Thymus (tissue), 11 donors: ENCODE measurements around the gene SOX2. TPM values are rescaled to one million over a fixed set of nuclear protein-coding genes. Genes with fewer than 3 reads are reported as not detected.

ENCODE experiments used
- DNase-seq, 9 donors: peaks; one replicate each; pipeline ENCODE4 v3.0.0-alpha.2; 2013; ENCODE audit warnings: low spot score in 9 of 9, low read depth in 6 of 9, missing footprints in 1 of 9
- H3K27ac ChIP-seq, 2 donors: one replicate each; pipeline ENCODE4 v1.5.1; 2013; ENCODE audit warnings: control low read depth in 1 of 2, low read depth in 1 of 2, low read length in 1 of 2, mild to moderate bottlenecking in 1 of 2, moderate library complexity in 1 of 2
- H3K27me3 ChIP-seq, 2 donors: one replicate each; pipeline ENCODE4 v1.5.1; 2013; ENCODE audit warnings: low read length in 1 of 2; ENCODE audit not compliant: control insufficient read depth in 2 of 2, insufficient read depth in 1 of 2
- H3K36me3 ChIP-seq, 2 donors: one replicate each; pipeline ENCODE4 v1.5.1; 2013; ENCODE audit warnings: low read length in 1 of 2, mild to moderate bottlenecking in 1 of 2, moderate library complexity in 1 of 2; ENCODE audit not compliant: control insufficient read depth in 2 of 2, insufficient read depth in 2 of 2
- H3K4me1 ChIP-seq, 2 donors: one replicate each; pipeline ENCODE4 v1.5.1; 2013; ENCODE audit warnings: low read length in 2 of 2; ENCODE audit not compliant: control insufficient read depth in 2 of 2, insufficient read depth in 2 of 2
- H3K4me3 ChIP-seq, 2 donors: one replicate each; pipeline ENCODE4 v1.5.1; 2013; ENCODE audit warnings: low read length in 2 of 2, control low read depth in 1 of 2, mild to moderate bottlenecking in 1 of 2
- H3K9me3 ChIP-seq, 2 donors: one replicate each; pipeline ENCODE4 v1.5.1; 2013; ENCODE audit warnings: low read length in 1 of 2, mild to moderate bottlenecking in 1 of 2; ENCODE audit not compliant: control insufficient read depth in 2 of 2, insufficient read depth in 1 of 2
- WGBS: extraction: QIAGEN DNeasy Blood & Tissue Kit; methylation state at CpG from one replicate; pipeline ENCODE4 v1.1.7; 2013; 5-methylcytosine and 5-hydroxymethylcytosine counted together
- polyA plus RNA-seq: library from polyadenylated mRNA; stranded (reverse); fragments of 200-250 nt; gene quantifications from one replicate; pipeline ENCODE4 v1.2.3, GENCODE V29; 2013
- total RNA-seq: library from RNA; stranded (reverse); fragments of 120-200 nt; gene quantifications from one replicate; pipeline ENCODE4 v1.2.4, GENCODE V29; 2013
- donor health status: healthy.

The SOX2 gene
- total and polyA plus RNA-seq, 2 donors: 0.42 to 3.1 TPM

DNA sequence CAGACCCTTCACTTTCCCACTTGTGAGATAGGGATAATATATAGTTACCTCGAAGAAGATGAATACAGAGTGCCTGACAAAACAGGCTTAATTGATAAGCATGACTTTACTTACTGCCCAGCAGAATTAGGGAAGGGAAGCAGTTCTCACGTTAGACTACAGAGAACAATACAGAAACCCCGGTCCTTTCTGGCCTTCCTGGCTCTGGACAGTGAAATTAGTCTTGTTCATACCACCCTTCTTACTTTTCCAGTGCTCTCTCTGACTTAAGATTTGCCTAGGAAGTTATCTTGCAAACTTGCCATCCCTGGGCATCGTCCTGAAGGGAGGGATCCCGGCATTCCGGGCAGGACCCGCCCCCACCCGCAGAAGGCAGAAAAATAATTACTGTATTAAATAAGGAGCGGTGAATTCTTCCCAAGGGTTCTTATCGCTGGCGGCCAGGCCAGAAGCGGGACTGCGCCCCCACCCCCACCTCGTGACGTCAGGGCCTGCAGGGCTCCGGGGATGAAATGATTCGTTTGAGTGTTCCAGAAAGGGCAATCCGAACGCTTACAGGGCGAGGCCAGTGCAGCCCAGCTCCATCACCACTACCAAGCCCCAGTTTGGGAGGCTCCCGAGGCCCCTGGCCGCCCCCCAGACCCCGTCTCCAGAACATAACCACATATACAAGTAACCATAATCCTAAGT lies 8.4 kb downstream of the SOX2 start:
- Histone ChIP-seq H3K36me3 (no peaks in the 10 kb centered on the region), H3K4me3 (no peak overlapping the region), H3K4me1 (no peaks in the 10 kb centered on the region), H3K9me3 (peaks cover 0 to 2% of the 10 kb centered on the region in 2 donors), H3K27ac (no peak overlapping the region), H3K27me3 (peaks cover 89 to 99% of the 10 kb centered on the region in 2 donors)
- DNase-seq: no peak
- WGBS: 10% methylated on average over 23 of the region's 23 CpGs

GRCh38 chr3:181721046-181721875 lies 9.5 kb downstream of the SOX2 start:
- Histone ChIP-seq H3K4me1 (peaks cover 0 to 3% of the 10 kb centered on the region in 2 donors), H3K4me3 (no peak overlapping the region), H3K36me3 (no peaks in the 10 kb centered on the region), H3K9me3 (peaks cover 2 to 5% of the 10 kb centered on the region in 2 donors), H3K27me3 (peaks cover 91 to 100% of the 10 kb centered on the region in 2 donors), H3K27ac (no peak overlapping the region)
- 39% methylated on average over 4 of the region's 4 CpGs for WGBS
- DNase-seq: no peak

- Histone ChIP-seq H3K4me1 (peaks cover 0 to 10% of the 10 kb centered on the region in 2 donors), H3K9me3 (peaks cover 2 to 6% of the 10 kb centered on the region in 2 donors), H3K27ac (no peak overlapping the region), H3K4me3 (no peak overlapping the region), H3K36me3 (no peaks in the 10 kb centered on the region), H3K27me3 (peaks cover 90 to 100% of the 10 kb centered on the region in 2 donors)
- DNase-seq: no peak
- WGBS: 12% methylated on average over 4 of the region's 4 CpGs
Measured at GRCh38 chr3:181722156-181722555, 10.4 kb downstream of the SOX2 start.

DNA sequence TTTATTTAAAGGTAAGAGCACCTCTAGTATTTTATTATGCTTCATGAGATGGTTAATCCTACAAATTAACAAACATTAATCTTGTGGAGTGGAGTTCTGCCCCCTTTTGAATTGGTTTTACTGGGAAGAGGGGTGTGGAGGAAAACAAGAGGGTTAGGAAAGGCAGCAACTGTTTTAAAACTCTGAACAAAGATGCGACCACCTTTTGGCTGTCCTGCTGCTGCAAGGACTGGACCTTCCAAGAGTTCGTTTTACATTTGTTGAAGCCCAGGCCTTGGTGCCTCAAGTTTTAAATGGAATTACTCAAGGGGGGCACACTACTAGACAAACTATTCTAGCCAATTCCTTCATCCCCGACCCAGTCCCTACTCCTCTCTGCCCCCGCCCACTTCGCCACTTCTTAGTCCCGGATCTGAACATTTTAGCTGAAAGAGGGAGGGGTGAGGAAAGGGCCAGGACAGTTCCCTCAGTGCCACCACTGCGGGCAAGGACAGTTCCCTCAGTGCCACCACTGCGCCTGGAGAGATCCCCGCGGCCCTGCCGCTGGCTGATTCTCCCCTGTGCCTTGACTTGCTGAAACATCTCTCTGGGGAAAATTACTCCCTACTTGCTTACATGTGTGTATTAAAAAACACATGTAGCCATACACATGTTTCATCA lies 11.2 kb downstream of the SOX2 start:
- Histone ChIP-seq H3K27ac (no peak overlapping the region), H3K4me3 (no peak overlapping the region), H3K27me3 (peaks cover 87 to 100% of the 10 kb centered on the region in 2 donors), H3K9me3 (peaks cover 2 to 6% of the 10 kb centered on the region in 2 donors), H3K36me3 (no peaks in the 10 kb centered on the region), H3K4me1 (peaks cover 0 to 10% of the 10 kb centered on the region in 2 donors)
- DNase-seq: no peak
- WGBS: 16% methylated on average over 11 of the region's 11 CpGs

- DNase-seq: no peak
- Histone ChIP-seq H3K36me3 (no peaks in the 10 kb centered on the region), H3K4me3 (no peak overlapping the region), H3K9me3 (peaks cover 2 to 6% of the 10 kb centered on the region in 2 donors), H3K27me3 (peaks cover 82 to 100% of the 10 kb centered on the region in 2 donors), H3K4me1 (peaks cover 0 to 10% of the 10 kb centered on the region in 2 donors), H3K27ac (no peak overlapping the region)
- 13% methylated on average over 27 of the region's 27 CpGs for WGBS
Measured at GRCh38 chr3:181723625-181724191, 12.0 kb downstream of the SOX2 start.

- Histone ChIP-seq H3K4me1 (peaks cover 0 to 10% of the 10 kb centered on the region in 2 donors), H3K9me3 (peaks cover 2 to 6% of the 10 kb centered on the region in 2 donors), H3K36me3 (no peaks in the 10 kb centered on the region), H3K4me3 (no peak overlapping the region), H3K27me3 (peaks cover 82 to 100% of the 10 kb centered on the region in 2 donors), H3K27ac (no peak overlapping the region)
- 11% methylated on average over 31 of the region's 31 CpGs for WGBS
- no peak for DNase-seq
Measured at GRCh38 chr3:181724192-181724965, 12.7 kb downstream of the SOX2 start.

GRCh38 chr3:181725131-181725731 lies 13.5 kb downstream of the SOX2 start:
- H3K27ac ChIP-seq: no peak overlapping the region

GRCh38 chr3:181725830-181726229 lies 14.1 kb downstream of the SOX2 start:
- Histone ChIP-seq H3K4me1 (peaks cover 0 to 10% of the 10 kb centered on the region in 2 donors), H3K36me3 (no peaks in the 10 kb centered on the region), H3K9me3 (peaks cover 0 to 6% of the 10 kb centered on the region in 2 donors), H3K27ac (no peak overlapping the region), H3K27me3 (peaks cover 74 to 100% of the 10 kb centered on the region in 2 donors), H3K4me3 (no peak overlapping the region)
- no peak for DNase-seq
- 9% methylated on average over 15 of the region's 15 CpGs for WGBS

More at GRCh38 chr3:181725131-181725731, 13.5 kb downstream of the SOX2 start:
- 11% methylated on average over 24 of the region's 24 CpGs for WGBS
- DNase-seq: no peak
- Histone ChIP-seq H3K4me3 (no peak overlapping the region), H3K36me3 (no peaks in the 10 kb centered on the region), H3K27me3 (peaks cover 77 to 100% of the 10 kb centered on the region in 2 donors), H3K9me3 (peaks cover 1 to 6% of the 10 kb centered on the region in 2 donors), H3K4me1 (peaks cover 0 to 10% of the 10 kb centered on the region in 2 donors)
